OCI-LY7 (cell line): ENCODE measurements around the gene IMMP2L. TPM values are rescaled to one million over a fixed set of nuclear protein-coding genes. Genes with fewer than 3 reads are reported as not detected.

Experiments used
- BruUV-seq: library from RNA; stranded (reverse); fragments of 400-500 nt; replicated peaks from 2 replicates; lab custom pipeline; 2021; lab: Mats Ljungman, UMichigan
- CTCF ChIA-PET: fragments of 300-600 bp; sonication (Branson Sonifier 250); formaldehyde crosslinking; loops from one replicate; lab custom pipeline; 2022; ENCODE audit warnings: antibody characterized with exemption; ENCODE audit not compliant: unreplicated experiment; lab: Charles Lee
- POLR2A ChIA-PET: fragments of 300-600 bp; sonication (Branson Sonifier 250); formaldehyde crosslinking; loops from one replicate; lab custom pipeline; 2022; ENCODE audit warnings: antibody characterized with exemption; lab: Charles Lee
- DNase-seq: peaks from one replicate; pipeline ENCODE4 v3.0.0-alpha.2; 2015; ENCODE audit warnings: low spot score
- H2AFZ ChIP-seq: fragments of 200-600 bp; sonication (generic), shearing (Covaris generic); 2 replicates; pipeline ENCODE4 v1.6.1; 2014; ENCODE audit warnings: mild to moderate bottlenecking, antibody characterized with exemption, low read length, moderate library complexity
- H3K27ac ChIP-seq: fragments of 200-600 bp; sonication (generic); 2 replicates; pipeline ENCODE4 v1.5.1; 2014; ENCODE audit warnings: mixed run types, low read depth, mild to moderate bottlenecking, moderate library complexity, low read length, inconsistent platforms; ENCODE audit not compliant: poor library complexity, severe bottlenecking
- H3K36me3 ChIP-seq: fragments of 200-600 bp; sonication (generic); 2 replicates; pipeline ENCODE4 v1.6.1; 2014; ENCODE audit warnings: mild to moderate bottlenecking, antibody characterized with exemption, low read length, moderate library complexity, mixed read lengths; ENCODE audit not compliant: insufficient read depth
- H3K4me1 ChIP-seq: fragments of 200-600 bp; sonication (generic); 2 replicates; pipeline ENCODE4 v1.5.1; 2014; ENCODE audit warnings: mild to moderate bottlenecking, low read length; ENCODE audit not compliant: insufficient read depth, poor library complexity, severe bottlenecking
- H3K4me2 ChIP-seq: fragments of 200-600 bp; sonication (generic); 2 replicates; pipeline ENCODE4 v1.6.1; 2014; ENCODE audit warnings: mild to moderate bottlenecking, low read length
- H3K4me3 ChIP-seq: fragments of 200-600 bp; sonication (generic); 2 replicates; pipeline ENCODE4 v1.5.1; 2014; ENCODE audit warnings: mild to moderate bottlenecking, low read depth, low read length; ENCODE audit not compliant: poor library complexity, severe bottlenecking
- H3K79me2 ChIP-seq: fragments of 200-600 bp; sonication (generic); 2 replicates; pipeline ENCODE4 v1.6.1; 2016; ENCODE audit warnings: low read depth, mild to moderate bottlenecking, low read length, moderate library complexity, mixed read lengths; ENCODE audit not compliant: insufficient read depth
- H3K9me2 ChIP-seq: fragments of 200-600 bp; sonication (generic); 2 replicates; pipeline ENCODE4 v1.6.1; 2016; ENCODE audit warnings: mild to moderate bottlenecking, low read length, mixed read lengths; ENCODE audit not compliant: insufficient read depth
- H3K9me3 ChIP-seq: fragments of 200-600 bp; sonication (generic); 2 replicates; pipeline ENCODE4 v1.6.1; 2014; ENCODE audit warnings: mild to moderate bottlenecking, mixed run types, low read length, mixed read lengths
- H4K20me1 ChIP-seq: fragments of 200-600 bp; sonication (generic); 2 replicates; pipeline ENCODE4 v1.6.1; 2014; ENCODE audit warnings: mild to moderate bottlenecking, antibody characterized with exemption, low read length, moderate library complexity, mixed read lengths; ENCODE audit not compliant: insufficient read depth
- CTCF ChIP-seq: fragments of 200-600 bp; sonication (generic); conservative IDR thresholded peaks from 2 replicates; pipeline ENCODE4 v1.5.1; 2014; ENCODE audit warnings: mild to moderate bottlenecking, antibody characterized with exemption, low read length, moderate library complexity, mixed read lengths
- EZH2phosphoT487 ChIP-seq: fragments of 200-600 bp; sonication (generic); IDR thresholded peaks from 2 replicates; pipeline ENCODE4 v1.6.1; 2018; ENCODE audit warnings: low read depth, borderline replicate concordance, mild to moderate bottlenecking, mixed run types, antibody characterized with exemption, low read length, moderate library complexity, mixed read lengths
- intact Hi-C: fragments of 100-400 bp; cut with micrococcal nuclease; formaldehyde crosslinking; loops from one replicate; pipeline ENCODE4 v1.10.0; 2022; ENCODE audit not compliant: unreplicated experiment
- total RNA-seq, 2 experiments: library from RNA; depleted of rRNA in 1 of 2; stranded (reverse); fragments of >200 nt in 1 of 2; shearing (Covaris generic) in 1 of 2; gene quantifications; 2 replicates each; pipeline ENCODE4 v1.2.3, GENCODE V29; 2014 to 2022

Gene IMMP2L
- total RNA-seq, 2 experiments from 2014 or later = 8.0 to 25.4 TPM

GRCh38 chr7:111184987-111185386 lies 377.3 kb downstream of the IMMP2L start:
- no peak overlapping the region for H3K27ac ChIP-seq
- no peak overlapping the region for H3K4me2 ChIP-seq
- DNase-seq = no peak
- H3K9me3 ChIP-seq = no peaks in the 10 kb centered on the region
- ChIA-PET CTCF (no interaction called here), POLR2A (no interaction called here)
- H3K9me2 ChIP-seq = no peaks in the 10 kb centered on the region
- H3K36me3 ChIP-seq = no peaks in the 10 kb centered on the region
- intact Hi-C loops = no loop called here
- H3K4me3 ChIP-seq = no peak overlapping the region
- H3K4me1 ChIP-seq = no peaks in the 10 kb centered on the region
- no peak overlapping the region for H2AFZ ChIP-seq
- TF ChIP-seq EZH2phosphoT487 (no peak), CTCF (no peak)
- BruUV-seq = no TSS peak
- H4K20me1 ChIP-seq = no peaks in the 10 kb centered on the region
- no peaks in the 10 kb centered on the region for H3K79me2 ChIP-seq

- CTCF ChIA-PET = no interaction called here
- H3K9me2 ChIP-seq = no peaks in the 10 kb centered on the region
- intact Hi-C loops = no loop called here
- no peak overlapping the region for H3K27ac ChIP-seq
- H4K20me1 ChIP-seq = no peaks in the 10 kb centered on the region
- H3K4me1 ChIP-seq = no peaks in the 10 kb centered on the region
- H3K9me3 ChIP-seq = no peaks in the 10 kb centered on the region
- no peaks in the 10 kb centered on the region for H3K36me3 ChIP-seq
- no peak for DNase-seq
- H3K4me2 ChIP-seq = no peak overlapping the region
- BruUV-seq = no TSS peak
- H3K79me2 ChIP-seq = no peaks in the 10 kb centered on the region
- H2AFZ ChIP-seq = no peak overlapping the region
- no peak overlapping the region for H3K4me3 ChIP-seq
- TF ChIP-seq CTCF (no peak), EZH2phosphoT487 (no peak)
- POLR2A ChIA-PET = interaction anchor here (0.6 to 0.7 kb wide), 2 partner anchors 482 to 1027 kb away, joined by 3 to 6 read pairs; no protein-coding TSS in a partner anchor
These were observed 379.0 kb downstream of the IMMP2L start for GRCh38 chr7:111183321-111183720.

- Histone ChIP-seq H3K79me2 (no peaks in the 10 kb centered on the region), H2AFZ (no peak overlapping the region), H3K9me3 (no peaks in the 10 kb centered on the region), H3K27ac (no peak overlapping the region), H3K4me3 (no peak overlapping the region), H3K36me3 (no peaks in the 10 kb centered on the region), H3K4me2 (no peak overlapping the region), H3K4me1 (no peaks in the 10 kb centered on the region), H3K9me2 (no peaks in the 10 kb centered on the region), H4K20me1 (no peaks in the 10 kb centered on the region)
- CTCF ChIA-PET = no interaction called here
- no TSS peak for BruUV-seq
- intact Hi-C loops = no loop called here
- TF ChIP-seq EZH2phosphoT487 (no peak), CTCF (no peak)
- POLR2A ChIA-PET = no interaction called here
- no peak for DNase-seq
These were observed 382.0 kb downstream of the IMMP2L start for GRCh38 chr7:111180338-111180737.
